NB4 (cell line): ENCODE data around the gene CIP2A.

Experiments
- DNase-seq: peaks from one replicate; pipeline ENCODE4 v3.0.0; 2010; ENCODE audit warnings: low read depth
- H3K4me3 ChIP-seq: one replicate; pipeline ENCODE4 v1.5.1; 2011; ENCODE audit warnings: mild to moderate bottlenecking, low read depth, low read length, moderate library complexity
- CTCF ChIP-seq: IDR thresholded peaks from one replicate; pipeline ENCODE4 v1.5.1; 2012; ENCODE audit warnings: low read depth, low read length
- MAX ChIP-seq: IDR thresholded peaks from 2 replicates; pipeline ENCODE4 v1.6.1; 2011; ENCODE audit warnings: low read depth, low read length
- MYC ChIP-seq: IDR thresholded peaks from 2 replicates; pipeline ENCODE4 v1.6.1; 2011; ENCODE audit warnings: low read depth, low read length
- POLR2A ChIP-seq: IDR thresholded peaks from 2 replicates; pipeline ENCODE4 v1.6.1; 2011; ENCODE audit warnings: mild to moderate bottlenecking; ENCODE audit not compliant: insufficient read length; ENCODE audit errors: extremely low read depth

CIP2A gene

GRCh38 chr3:108513961-108514360 is 75.3 kb downstream of the CIP2A start:
- no peak for TF ChIP-seq POLR2A
- TF ChIP-seq CTCF = no peak
- no peak for TF ChIP-seq MYC
- TF ChIP-seq MAX = no peak
- no peak for DNase-seq

GRCh38 chr3:108512671-108513070 is 76.6 kb downstream of the CIP2A start:
- DNase-seq = no peak
- no peak overlapping the region for H3K4me3 ChIP-seq
- no peak for TF ChIP-seq MYC

More at GRCh38 chr3:108513961-108514360, 75.3 kb downstream of the CIP2A start:
- no peak overlapping the region for H3K4me3 ChIP-seq

- no peak for DNase-seq
- no peak overlapping the region for H3K4me3 ChIP-seq
- TF ChIP-seq MYC (no peak), POLR2A (no peak), CTCF (no peak), MAX (no peak)
These were observed 77.7 kb downstream of the CIP2A start for GRCh38 chr3:108511490-108511889.

- no peak overlapping the region for H3K4me3 ChIP-seq
- DNase-seq = no peak
- TF ChIP-seq CTCF (no peak), MYC (no peak), MAX (no peak), POLR2A (no peak)
These were observed 78.2 kb downstream of the CIP2A start for GRCh38 chr3:108511055-108511454.

- no peak for DNase-seq
- no peak for TF ChIP-seq MYC
- TF ChIP-seq MAX = no peak
- no peak for TF ChIP-seq POLR2A
- no peak for TF ChIP-seq CTCF
- H3K4me3 ChIP-seq = no peak within 1 kb of the TSS
These were observed 78.7 kb downstream of the CIP2A start, which contains the start of gene MYH15 for GRCh38 chr3:108510496-108510895. TSS of gene MYH15 (minus strand) at chr3:108510596. CDS start at chr3:108510530, 66 bp downstream.

GRCh38 chr3:108509871-108510270 is 79.4 kb downstream of the CIP2A start:
- DNase-seq = no peak
- TF ChIP-seq CTCF (no peak), MYC (no peak), MAX (no peak), POLR2A (no peak)
- H3K4me3 ChIP-seq = no peak overlapping the region
